Mesodermal cell (in vitro differentiated cells): ENCODE results near the gene ABCD3.
A peak's percentile ranks its signal among the peaks of the same experiment; 100 is the strongest.
"Not testable (repeated sequence)": the region's sequence is repeated elsewhere in the genome, so short reads cannot be mapped to it uniquely, and the experiment has no call there.

Source experiments
- H3K27ac ChIP-seq: 2 replicates; pipeline ENCODE4 v1.7.0; 2013; ENCODE audit warnings: mild to moderate bottlenecking, low read depth, low read length, moderate library complexity; ENCODE audit not compliant: severe bottlenecking
- H3K36me3 ChIP-seq: 2 replicates; pipeline ENCODE4 v1.7.1; 2013; ENCODE audit warnings: mild to moderate bottlenecking, low read length, moderate library complexity; ENCODE audit not compliant: control insufficient read depth, insufficient read depth
- H3K4me1 ChIP-seq: one replicate; pipeline ENCODE4 v1.7.1; 2013; ENCODE audit warnings: mild to moderate bottlenecking, low read length; ENCODE audit not compliant: insufficient read depth, control insufficient read depth, poor library complexity, severe bottlenecking
- H3K4me3 ChIP-seq: 2 replicates; pipeline ENCODE4 v1.7.0; 2013; ENCODE audit warnings: low read length, control low read depth, mild to moderate bottlenecking; ENCODE audit not compliant: insufficient read depth, poor library complexity, severe bottlenecking; ENCODE audit errors: extremely low read depth
- H3K9me3 ChIP-seq: 2 replicates; pipeline ENCODE4 v1.7.1; 2013; ENCODE audit warnings: mild to moderate bottlenecking, low read length, moderate library complexity; ENCODE audit not compliant: control insufficient read depth
- WGBS, 2 experiments: methylation state at CpG; one replicate each; pipeline ENCODE4 v1.1.5; 2013; ENCODE audit warnings: missing lambda C conversion rate in 2 of 2; ENCODE audit not compliant: insufficient coverage in 2 of 2; 5-methylcytosine and 5-hydroxymethylcytosine counted together

Gene ABCD3

DNA sequence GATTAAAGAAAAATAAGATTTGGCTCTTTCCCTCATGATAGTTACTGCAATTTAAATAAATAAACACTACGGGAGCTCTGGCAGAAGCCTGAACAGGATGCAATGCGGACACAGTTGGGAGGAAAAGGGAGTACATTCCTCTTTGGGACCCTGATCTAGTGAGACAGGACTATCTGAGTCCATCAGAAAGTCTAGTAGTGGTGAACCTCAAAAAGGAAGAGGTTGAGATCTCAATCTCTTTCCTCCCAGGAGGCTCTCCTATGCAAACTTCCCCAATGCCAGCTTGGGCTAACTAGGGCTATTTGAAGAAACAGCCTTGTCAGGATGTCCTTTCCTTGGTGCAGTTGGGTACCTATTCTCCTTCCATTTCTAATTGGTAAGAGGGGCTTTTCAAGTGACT, 4.9 kb upstream of the ABCD3 start:
- Histone ChIP-seq H3K27ac (no peak overlapping the region), H3K4me3 (no peak overlapping the region), H3K4me1 (peaks cover 25% of the 10 kb centered on the region), H3K36me3 (no peaks in the 10 kb centered on the region), H3K9me3 (no peaks in the 10 kb centered on the region)
- 94% methylated on average over 2 of the region's 2 CpGs; no CpG with 5 or more reads in 1 of the 2 experiments for WGBS, 2 experiments

DNA sequence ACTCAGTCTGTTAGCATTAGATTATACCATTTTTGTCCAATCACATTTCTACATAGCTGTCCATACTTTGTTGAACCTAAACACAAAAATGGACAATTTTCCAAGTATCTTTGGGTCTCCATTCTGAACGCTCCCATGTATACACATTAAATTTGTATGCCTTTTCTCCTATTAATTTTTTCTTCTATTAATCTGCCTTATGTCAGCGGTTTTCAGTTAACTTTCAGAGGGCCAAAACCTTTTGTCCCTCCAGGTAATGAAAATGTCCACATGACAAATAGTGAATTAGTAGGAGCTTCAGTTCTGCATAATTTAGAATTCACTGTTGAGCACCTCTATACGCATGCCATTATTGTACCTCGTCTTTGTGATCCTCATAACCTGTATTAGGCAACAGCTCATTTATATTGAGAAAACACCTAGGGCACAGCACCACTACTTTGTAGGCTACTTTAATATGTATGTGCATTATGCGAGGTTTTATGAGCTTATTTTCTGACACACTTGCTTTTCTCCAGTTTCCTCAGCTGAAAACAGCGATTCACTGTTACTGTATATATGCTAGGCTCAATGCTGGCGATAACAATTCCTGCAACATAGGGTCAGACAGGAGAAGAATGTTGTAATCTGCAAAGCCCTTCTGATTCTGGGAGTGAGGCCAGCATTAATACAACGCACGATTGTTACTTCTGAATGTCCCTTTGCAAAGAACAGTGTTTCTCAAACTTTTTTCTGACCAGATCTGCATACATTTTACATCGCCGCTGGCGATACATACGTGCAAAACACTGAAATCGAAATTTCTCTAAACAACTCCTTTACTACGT, 1.1 kb upstream of the ABCD3 start:
- H3K9me3 ChIP-seq, result no peaks in the 10 kb centered on the region
- WGBS, 2 experiments, result 81 to 88% methylated on average over 9 to 12 of the region's 15 CpGs
- H3K36me3 ChIP-seq, result no peaks in the 10 kb centered on the region
- H3K4me3 ChIP-seq, result peak overlapping the region; percentile 77
- peaks cover 31% of the 10 kb centered on the region for H3K4me1 ChIP-seq
- H3K27ac ChIP-seq, result peak overlapping the region; percentile 75

DNA sequence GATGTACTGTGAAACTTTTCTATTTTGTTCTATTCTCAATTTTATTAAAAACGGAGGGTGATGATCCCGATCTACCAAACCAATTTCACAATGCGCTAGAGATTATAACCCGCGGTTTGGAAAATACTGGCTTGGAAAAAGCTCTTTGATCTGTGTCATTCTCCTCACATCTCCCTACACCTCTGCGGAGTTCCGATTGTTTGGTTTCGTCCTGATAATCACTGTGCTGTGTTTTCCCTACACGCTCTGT, 536 bp upstream of the ABCD3 start:
- WGBS, 2 experiments, result 38 to 39% methylated on average over 9 of the region's 9 CpGs
- peak overlapping the region; percentile 75 for H3K27ac ChIP-seq
- peaks cover 31% of the 10 kb centered on the region for H3K4me1 ChIP-seq

DNA sequence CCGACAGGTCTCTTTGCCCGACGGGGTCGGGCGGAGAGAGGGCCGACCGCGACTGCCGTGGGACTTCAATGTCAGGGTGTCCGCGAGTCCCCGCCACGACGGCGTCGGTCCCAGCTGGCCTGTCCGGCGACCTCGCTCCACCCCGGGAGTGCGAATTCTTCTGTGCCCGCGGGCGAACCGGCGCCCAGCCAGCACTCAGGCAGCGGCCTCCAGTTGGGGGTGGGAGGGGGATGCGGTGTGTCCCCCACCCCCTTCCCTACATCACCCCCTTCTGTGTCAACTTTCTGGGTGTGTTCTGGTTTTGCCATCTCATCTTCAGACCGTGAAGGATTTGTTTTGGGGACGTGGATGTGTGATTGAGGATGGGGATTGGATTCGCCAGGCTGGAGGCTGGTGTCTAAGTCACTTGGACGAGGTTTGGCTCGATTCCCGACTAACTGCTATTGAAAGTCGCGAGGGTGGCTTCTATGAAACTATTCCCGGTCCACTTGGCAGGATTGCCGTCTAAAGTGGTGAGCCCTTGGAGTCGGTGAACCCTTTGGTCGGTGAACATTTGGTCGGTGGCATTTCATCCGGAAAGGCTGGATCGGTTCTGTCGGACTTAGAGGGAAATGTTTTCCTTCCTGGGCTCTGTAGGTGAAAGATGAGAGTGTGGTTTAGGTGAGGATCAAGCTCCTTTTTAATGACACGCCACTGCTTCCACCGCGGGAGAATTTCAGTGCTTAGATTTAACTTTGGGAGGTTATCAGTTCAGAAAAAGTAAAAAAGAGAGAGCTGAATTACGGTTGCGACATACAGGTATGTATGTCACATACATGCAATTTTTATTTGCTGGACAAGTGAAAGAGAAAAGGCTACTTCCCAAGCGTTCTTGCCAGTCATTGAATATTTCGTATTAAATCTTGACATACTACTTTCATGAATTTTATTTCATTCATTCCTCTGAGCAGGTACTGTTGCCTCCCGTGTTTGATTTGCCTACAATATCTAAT, 771 bp downstream of the ABCD3 start:
- WGBS, 2 experiments, result 0 to 2% methylated on average over 36 to 37 of the region's 52 CpGs
- H3K4me1 ChIP-seq, result peaks cover 26% of the 10 kb centered on the region
- peak overlapping the region; percentile 77 for H3K4me3 ChIP-seq
- no peaks in the 10 kb centered on the region for H3K36me3 ChIP-seq
- peak overlapping the region; percentile 39 for H3K27ac ChIP-seq
- H3K9me3 ChIP-seq, result no peaks in the 10 kb centered on the region

More for the DNA sequence above, 536 bp upstream of the ABCD3 start:
- Histone ChIP-seq H3K4me3 (peak overlapping the region; percentile 77), H3K9me3 (no peaks in the 10 kb centered on the region), H3K36me3 (no peaks in the 10 kb centered on the region)

DNA sequence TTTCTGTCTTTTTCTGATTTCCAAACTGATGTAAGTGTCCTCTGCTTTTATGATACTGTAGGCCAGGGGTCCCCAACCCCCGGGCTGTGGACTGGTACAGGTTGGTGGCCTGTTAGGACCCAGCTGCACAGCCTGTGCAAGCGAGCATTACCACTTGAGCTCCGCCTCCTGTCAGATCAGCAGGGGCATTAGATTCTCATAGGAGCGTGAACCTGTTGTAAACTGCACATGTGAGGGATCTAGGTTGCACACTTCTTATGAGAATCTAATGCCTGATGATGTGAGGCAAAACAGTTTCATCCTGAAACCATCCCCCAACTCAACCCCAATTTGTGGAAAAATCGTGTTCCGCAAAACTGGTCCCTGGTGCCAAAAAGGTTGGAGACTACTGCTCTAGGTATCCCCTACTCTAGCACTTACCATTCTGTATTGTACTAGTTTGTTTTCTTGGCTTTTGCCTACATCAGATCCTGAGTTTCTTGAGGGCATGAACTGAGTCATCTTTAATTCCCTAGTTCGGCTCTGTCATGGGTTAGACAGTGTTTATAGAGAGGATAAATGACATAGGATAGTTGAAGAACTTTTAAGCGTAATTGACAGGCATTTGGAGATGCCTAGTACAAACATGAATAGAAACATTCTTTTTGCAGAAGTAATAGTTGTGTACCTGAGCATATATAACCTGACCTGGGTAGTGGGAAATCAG, 4.1 kb downstream of the ABCD3 start:
- H3K9me3 ChIP-seq, result no peaks in the 10 kb centered on the region
- H3K4me3 ChIP-seq, result no peak overlapping the region
- 90 to 96% methylated on average over 4 to 7 of the region's 8 CpGs for WGBS, 2 experiments
- H3K4me1 ChIP-seq, result peaks cover 8% of the 10 kb centered on the region
- no peaks in the 10 kb centered on the region for H3K36me3 ChIP-seq
- no peak overlapping the region for H3K27ac ChIP-seq

DNA sequence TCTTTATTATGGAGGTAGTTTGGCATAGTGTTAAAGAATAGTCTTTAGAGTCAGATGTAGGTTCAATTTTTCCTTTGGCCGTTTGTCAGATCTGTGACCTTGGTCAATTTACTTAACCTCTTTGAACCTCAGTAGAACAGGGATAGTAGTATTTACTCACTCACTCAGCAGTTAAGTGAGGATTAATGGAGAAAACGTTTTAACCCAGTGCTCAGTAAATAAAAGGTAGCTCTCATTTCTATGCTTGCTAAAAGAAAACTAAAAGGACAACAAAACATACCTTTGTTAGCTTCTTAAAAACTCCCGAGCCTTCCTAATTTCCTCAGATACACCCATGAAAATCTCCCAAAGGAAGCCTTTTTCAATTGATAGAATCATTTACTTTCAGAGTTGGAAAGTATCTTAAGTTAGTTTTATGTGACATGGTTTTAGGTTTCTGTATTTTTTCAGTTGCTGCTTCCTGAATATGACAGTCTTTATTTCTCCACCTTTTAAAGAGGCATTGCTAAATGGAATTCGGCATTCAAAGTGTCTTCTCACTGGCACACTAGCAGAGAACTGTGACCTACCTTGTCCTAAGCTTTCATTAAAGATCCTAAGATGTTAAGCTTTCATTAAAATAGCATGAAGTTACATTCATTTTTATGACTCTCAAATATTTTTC, 7.8 kb downstream of the ABCD3 start:
- Histone ChIP-seq H3K4me3 (no peak overlapping the region), H3K4me1 (peaks cover 3% of the 10 kb centered on the region), H3K9me3 (peaks cover 3% of the 10 kb centered on the region), H3K36me3 (no peaks in the 10 kb centered on the region), H3K27ac (no peak overlapping the region)
- 86 to 100% methylated on average over 1 of the region's 4 CpGs for WGBS, 2 experiments

DNA sequence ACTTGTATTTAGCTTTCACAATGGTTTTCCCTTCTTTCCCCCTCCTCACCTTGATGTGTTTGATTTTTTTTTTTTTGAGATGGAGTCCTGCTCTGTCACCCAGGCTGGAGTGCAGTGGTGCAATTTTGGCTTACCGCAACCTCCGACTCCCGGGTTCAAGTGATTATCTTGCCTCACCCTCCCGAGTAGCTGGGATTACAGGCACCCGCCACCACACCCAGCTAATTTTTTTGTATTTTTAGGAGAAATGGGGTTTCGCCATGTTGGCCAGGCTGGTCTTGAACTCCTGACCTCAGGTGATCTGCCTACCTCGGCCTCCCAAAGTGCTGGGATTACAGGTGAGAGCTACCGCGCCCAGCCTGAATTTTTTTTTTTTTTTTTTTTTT, 8.3 kb downstream of the ABCD3 start:
- not testable (repeated sequence) for H3K27ac ChIP-seq, H3K4me1 ChIP-seq, H3K36me3 ChIP-seq, H3K9me3 ChIP-seq, H3K4me3 ChIP-seq
- WGBS, 2 experiments, result 75% methylated on average over 1 of the region's 9 CpGs; no CpG with 5 or more reads in 1 of the 2 experiments

DNA sequence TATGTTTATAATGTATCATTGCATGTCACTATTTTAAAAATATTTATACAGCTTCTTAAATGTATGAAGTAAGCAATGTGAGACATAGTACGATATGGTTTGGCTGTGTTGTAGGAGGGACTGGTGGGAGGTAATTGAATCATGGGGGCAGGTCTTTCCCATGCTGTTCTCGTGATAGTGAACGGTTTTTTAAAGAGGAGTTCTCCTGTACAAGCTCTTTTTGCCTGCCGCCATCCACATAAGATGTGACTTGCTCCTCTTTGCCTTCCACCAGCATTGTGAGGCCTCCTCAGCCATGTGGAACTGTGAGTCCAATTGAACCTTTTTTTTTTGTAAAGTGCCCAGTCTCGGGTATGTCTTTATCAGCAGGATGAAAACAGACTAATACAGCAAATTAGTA, 10.3 kb downstream of the ABCD3 start:
- Histone ChIP-seq H3K27ac (no peak overlapping the region), H3K4me1 (peaks cover 3% of the 10 kb centered on the region), H3K9me3 (peaks cover 3% of the 10 kb centered on the region), H3K36me3 (no peaks in the 10 kb centered on the region), H3K4me3 (no peak overlapping the region)
- WGBS, 2 experiments, result 91 to 100% methylated on average over 4 to 5 of the region's 5 CpGs

DNA sequence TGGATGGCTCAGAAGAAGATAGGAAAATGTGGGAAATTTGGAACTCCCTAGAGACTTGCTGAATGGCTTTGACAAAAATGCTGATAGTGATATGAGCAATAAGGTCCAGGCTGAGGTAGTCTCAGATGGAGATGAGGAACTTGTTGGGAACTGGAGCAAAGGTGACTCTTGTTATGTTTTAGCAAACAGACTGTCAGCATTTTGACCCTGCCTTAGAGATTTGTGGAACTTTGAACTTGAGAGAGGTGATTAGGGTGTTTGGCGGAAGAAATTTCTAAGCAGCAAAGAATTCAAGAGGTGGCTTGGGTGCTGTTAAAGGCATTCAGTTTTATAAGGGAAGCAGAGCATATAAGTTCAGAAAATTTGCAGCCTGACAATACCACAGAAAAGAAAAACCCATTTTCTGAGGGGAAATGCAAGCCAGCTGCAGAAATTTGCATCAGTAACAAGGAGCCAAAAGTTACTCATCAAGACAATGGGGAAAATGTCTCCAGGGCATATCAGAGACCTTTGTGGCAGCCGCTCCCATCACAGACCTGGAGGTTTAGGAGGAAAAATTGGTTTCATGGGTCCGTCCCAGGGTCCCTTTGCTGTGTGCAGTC, 10.8 kb downstream of the ABCD3 start:
- not testable (repeated sequence) for H3K4me3 ChIP-seq, H3K36me3 ChIP-seq, H3K4me1 ChIP-seq, H3K9me3 ChIP-seq, H3K27ac ChIP-seq
- 88 to 100% methylated on average over 2 to 3 of the region's 3 CpGs for WGBS, 2 experiments

DNA sequence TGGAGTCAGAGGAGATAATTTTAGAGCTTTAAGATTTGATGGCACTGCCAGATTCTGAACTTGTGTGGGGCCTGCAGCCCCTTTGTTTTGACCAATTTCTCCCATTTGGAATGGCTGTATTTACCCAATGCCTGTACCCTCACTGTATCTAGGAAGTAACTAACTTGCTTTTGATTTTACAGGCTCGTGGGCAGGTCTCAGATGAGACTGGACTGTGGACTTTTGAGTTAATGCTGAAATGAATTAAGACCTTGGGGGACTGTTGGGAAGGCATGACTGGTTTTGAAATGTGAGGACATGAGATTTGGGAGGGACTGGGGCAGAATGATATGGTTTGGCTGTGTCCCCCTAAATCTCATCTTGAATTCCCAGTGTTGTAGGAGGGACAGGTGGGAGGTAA, 11.9 kb downstream of the ABCD3 start:
- WGBS, 2 experiments, result 80% methylated on average over 1 of the region's 1 CpG; no CpG with 5 or more reads in 1 of the 2 experiments
- not testable (repeated sequence) for H3K36me3 ChIP-seq, H3K9me3 ChIP-seq, H3K4me1 ChIP-seq, H3K4me3 ChIP-seq, H3K27ac ChIP-seq
